ENCODE data around the gene MEF2A.

The MEF2A gene

GRCh38 chr15:99763827-99764226 lies 198.0 kb downstream of the MEF2A start:
- DNase-seq (ENCODE audit: low read depth) = no peak

- no peak for DNase-seq (ENCODE audit: low read depth)
These were observed 198.7 kb downstream of the MEF2A start for GRCh38 chr15:99764522-99764921.

Data from T follicular helper cell (primary cell).